SU-DHL-6 (cell line): ENCODE data around the gene DNAH12.

Source experiments
- H2AFZ ChIP-seq: fragments of 200-600 bp; sonication (generic); 2 replicates; pipeline ENCODE4 v1.6.1; 2014; ENCODE audit warnings: low read depth, mild to moderate bottlenecking, moderate library complexity, mixed read lengths, antibody characterized with exemption, low read length; ENCODE audit not compliant: severe bottlenecking
- H3F3A ChIP-seq: fragments of 200-600 bp; shearing (Covaris generic); 2 replicates; pipeline ENCODE4 v1.6.0; 2016; ENCODE audit warnings: antibody characterized with exemption, mild to moderate bottlenecking; ENCODE audit not compliant: insufficient read depth
- H3K27ac ChIP-seq: fragments of 200-600 bp; sonication (generic); 2 replicates; pipeline ENCODE4 v1.5.1; 2016; ENCODE audit warnings: low read depth, mild to moderate bottlenecking, low read length, moderate library complexity, mixed read lengths
- H3K27me3 ChIP-seq: fragments of 200-600 bp; sonication (generic), shearing (Covaris generic); 2 replicates; pipeline ENCODE4 v1.6.0; 2014; ENCODE audit warnings: mild to moderate bottlenecking, low read length
- H3K36me3 ChIP-seq: fragments of 200-600 bp; sonication (generic); 2 replicates; pipeline ENCODE4 v1.6.1; 2014; ENCODE audit warnings: mild to moderate bottlenecking, low read length, mixed read lengths
- H3K4me2 ChIP-seq: fragments of 300-600, 200-600 bp; shearing (Covaris generic), sonication (generic); 2 replicates; pipeline ENCODE4 v1.6.0; 2014; ENCODE audit warnings: low read length, low read depth, mild to moderate bottlenecking; ENCODE audit not compliant: poor library complexity, severe bottlenecking
- H3K4me3 ChIP-seq: fragments of 200-600 bp; sonication (generic); 2 replicates; pipeline ENCODE4 v1.5.1; 2014; ENCODE audit warnings: antibody characterized with exemption, low read length, mild to moderate bottlenecking, mixed read lengths; ENCODE audit not compliant: insufficient read depth, poor library complexity, severe bottlenecking
- H3K79me2 ChIP-seq: fragments of 200-600 bp; sonication (generic); 2 replicates; pipeline ENCODE4 v1.6.1; 2014; ENCODE audit warnings: mild to moderate bottlenecking, low read length, moderate library complexity; ENCODE audit not compliant: insufficient read depth
- H3K9ac ChIP-seq: fragments of 200-600 bp; sonication (generic); 2 replicates; pipeline ENCODE4 v1.7.0; 2014; ENCODE audit warnings: mild to moderate bottlenecking, low read length
- H3K9me2 ChIP-seq: fragments of 200-600 bp; sonication (generic); replicated peaks from 2 replicates; pipeline ENCODE4 v1.6.1; 2014; ENCODE audit warnings: low read length; ENCODE audit not compliant: insufficient read depth
- H3K9me3 ChIP-seq: fragments of 200-600 bp; sonication (generic); 2 replicates; pipeline ENCODE4 v1.6.1; 2014; ENCODE audit warnings: low read length, mixed read lengths; ENCODE audit not compliant: insufficient read depth
- H4K20me1 ChIP-seq: fragments of 200-600 bp; sonication (generic); 2 replicates; pipeline ENCODE4 v1.6.1; 2014; ENCODE audit warnings: low read depth, mild to moderate bottlenecking, antibody characterized with exemption, low read length, moderate library complexity, mixed read lengths
- EZH2phosphoT487 ChIP-seq: fragments of 200-600 bp; sonication (generic), shearing (Covaris generic); conservative IDR thresholded peaks from 2 replicates; pipeline ENCODE4 v1.6.1; 2018; ENCODE audit warnings: mild to moderate bottlenecking, antibody characterized with exemption, low read length, moderate library complexity, mixed read lengths
- TF ChIP-seq, protein P1 (sequence below): fragments of 200-600 bp; sonication (generic); IDR thresholded peaks from one replicate; pipeline ENCODE4 v1.5.1; 2017; ENCODE audit warnings: antibody characterized with exemption, mild to moderate bottlenecking, low read length, moderate library complexity; ENCODE audit not compliant: insufficient read depth, poor library complexity, severe bottlenecking

DNAH12 gene

GRCh38 chr3:57283334-57283733 is 260.8 kb downstream of the DNAH12 start:
- no peaks in the 10 kb centered on the region for H3K36me3 ChIP-seq
- no peaks in the 10 kb centered on the region for H3K27me3 ChIP-seq
- no peak overlapping the region for H3K27ac ChIP-seq
- H4K20me1 ChIP-seq = no peaks in the 10 kb centered on the region
- H3K9ac ChIP-seq = no peak overlapping the region
- no peak overlapping the region for H2AFZ ChIP-seq
- H3K4me2 ChIP-seq = no peak overlapping the region
- H3K9me2 ChIP-seq = no peaks in the 10 kb centered on the region
- H3F3A ChIP-seq = no peaks in the 10 kb centered on the region
- no peak for TF ChIP-seq EZH2phosphoT487
- TF ChIP-seq, protein P1, sequence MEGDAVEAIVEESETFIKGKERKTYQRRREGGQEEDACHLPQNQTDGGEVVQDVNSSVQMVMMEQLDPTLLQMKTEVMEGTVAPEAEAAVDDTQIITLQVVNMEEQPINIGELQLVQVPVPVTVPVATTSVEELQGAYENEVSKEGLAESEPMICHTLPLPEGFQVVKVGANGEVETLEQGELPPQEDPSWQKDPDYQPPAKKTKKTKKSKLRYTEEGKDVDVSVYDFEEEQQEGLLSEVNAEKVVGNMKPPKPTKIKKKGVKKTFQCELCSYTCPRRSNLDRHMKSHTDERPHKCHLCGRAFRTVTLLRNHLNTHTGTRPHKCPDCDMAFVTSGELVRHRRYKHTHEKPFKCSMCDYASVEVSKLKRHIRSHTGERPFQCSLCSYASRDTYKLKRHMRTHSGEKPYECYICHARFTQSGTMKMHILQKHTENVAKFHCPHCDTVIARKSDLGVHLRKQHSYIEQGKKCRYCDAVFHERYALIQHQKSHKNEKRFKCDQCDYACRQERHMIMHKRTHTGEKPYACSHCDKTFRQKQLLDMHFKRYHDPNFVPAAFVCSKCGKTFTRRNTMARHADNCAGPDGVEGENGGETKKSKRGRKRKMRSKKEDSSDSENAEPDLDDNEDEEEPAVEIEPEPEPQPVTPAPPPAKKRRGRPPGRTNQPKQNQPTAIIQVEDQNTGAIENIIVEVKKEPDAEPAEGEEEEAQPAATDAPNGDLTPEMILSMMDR = no peak
- H3K79me2 ChIP-seq = no peaks in the 10 kb centered on the region
- no peaks in the 10 kb centered on the region for H3K9me3 ChIP-seq
- H3K4me3 ChIP-seq = no peak overlapping the region

- H3K36me3 ChIP-seq = no peaks in the 10 kb centered on the region
- no peak overlapping the region for H3K9ac ChIP-seq
- H3K9me2 ChIP-seq = no peaks in the 10 kb centered on the region
- H3K79me2 ChIP-seq = no peaks in the 10 kb centered on the region
- H4K20me1 ChIP-seq = no peaks in the 10 kb centered on the region
- H3K9me3 ChIP-seq = no peaks in the 10 kb centered on the region
- no peak overlapping the region for H3K4me3 ChIP-seq
- H3K27ac ChIP-seq = no peak overlapping the region
- no peaks in the 10 kb centered on the region for H3K27me3 ChIP-seq
- H3F3A ChIP-seq = no peaks in the 10 kb centered on the region
- H2AFZ ChIP-seq = no peak overlapping the region
- H3K4me2 ChIP-seq = no peak overlapping the region
- TF ChIP-seq EZH2phosphoT487 = no peak
- TF ChIP-seq, protein P1 = no peak
Measured at GRCh38 chr3:57281715-57282114, 262.4 kb downstream of the DNAH12 start.

DNA sequence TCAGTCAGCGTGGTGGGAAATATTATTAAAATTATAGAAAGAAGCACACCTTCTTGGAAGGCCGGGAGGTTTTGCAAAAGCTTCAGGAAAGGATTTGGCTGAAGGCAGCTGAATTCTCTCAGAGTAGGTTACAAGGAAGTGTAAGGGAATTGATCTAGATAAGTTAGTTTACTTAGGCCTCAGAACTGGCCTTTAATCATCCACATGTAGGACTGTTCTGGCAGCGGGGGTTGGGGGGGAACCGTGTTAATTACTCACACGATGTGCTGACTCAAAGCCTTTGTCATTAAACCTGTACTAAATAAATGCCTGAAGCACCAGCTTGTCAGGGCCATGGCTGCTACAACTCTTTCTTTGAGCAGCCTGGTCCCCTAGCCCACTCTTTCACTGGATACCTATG is 264.5 kb downstream of the DNAH12 start:
- H3K4me2 ChIP-seq = no peak overlapping the region
- no peaks in the 10 kb centered on the region for H3K9me2 ChIP-seq
- H3K36me3 ChIP-seq = no peaks in the 10 kb centered on the region
- no peak overlapping the region for H3K27ac ChIP-seq
- no peaks in the 10 kb centered on the region for H3K9me3 ChIP-seq
- H3K79me2 ChIP-seq = no peaks in the 10 kb centered on the region
- H3K27me3 ChIP-seq = no peaks in the 10 kb centered on the region
- H4K20me1 ChIP-seq = no peaks in the 10 kb centered on the region
- H3F3A ChIP-seq = no peaks in the 10 kb centered on the region
- no peak for TF ChIP-seq EZH2phosphoT487
- TF ChIP-seq, protein P1 = no peak
- no peak overlapping the region for H2AFZ ChIP-seq
- H3K4me3 ChIP-seq = no peak overlapping the region
- H3K9ac ChIP-seq = no peak overlapping the region

GRCh38 chr3:57278237-57278636 is 265.9 kb downstream of the DNAH12 start:
- no peak overlapping the region for H3K9ac ChIP-seq
- H2AFZ ChIP-seq = no peak overlapping the region
- no peak overlapping the region for H3K4me2 ChIP-seq
- no peak overlapping the region for H3K4me3 ChIP-seq
- TF ChIP-seq, protein P1 = no peak
- H3K27me3 ChIP-seq = no peaks in the 10 kb centered on the region
- H3K36me3 ChIP-seq = peaks cover 2% of the 10 kb centered on the region
- no peaks in the 10 kb centered on the region for H3K79me2 ChIP-seq
- no peak overlapping the region for H3K27ac ChIP-seq
- H4K20me1 ChIP-seq = no peaks in the 10 kb centered on the region
- no peaks in the 10 kb centered on the region for H3K9me2 ChIP-seq
- H3F3A ChIP-seq = no peaks in the 10 kb centered on the region
- H3K9me3 ChIP-seq = no peaks in the 10 kb centered on the region
